Activated T-cell treated with anti-CD3 and anti-CD28 coated beads, Interleukin-2, amount 50 U/mL, for 24 hours (primary cell): Measurements from ENCODE around the gene HGFAC.

Source experiments
- DNase-seq: peaks from one replicate; pipeline ENCODE4 v3.0.0-alpha.2; 2020
- H3K27ac Mint-ChIP-seq: 2 replicates; pipeline ENCODE4 v1.8.0; 2020; ENCODE audit warnings: mild to moderate bottlenecking, mixed read lengths
- H3K27me3 Mint-ChIP-seq: 2 replicates; pipeline ENCODE4 v1.8.0; 2020; ENCODE audit warnings: mixed read lengths
- H3K36me3 Mint-ChIP-seq: 2 replicates; pipeline ENCODE4 v1.8.0; 2020; ENCODE audit warnings: low read depth, mixed read lengths
- H3K4me1 Mint-ChIP-seq: 2 replicates; pipeline ENCODE4 v1.8.0; 2020; ENCODE audit warnings: low read depth, mixed read lengths
- H3K4me3 Mint-ChIP-seq: 2 replicates; pipeline ENCODE4 v1.8.0; 2020; ENCODE audit warnings: mild to moderate bottlenecking, moderate library complexity, mixed read lengths
- H3K9me3 Mint-ChIP-seq: 2 replicates; pipeline ENCODE4 v1.8.0; 2020; ENCODE audit warnings: mixed read lengths

HGFAC gene

DNA sequence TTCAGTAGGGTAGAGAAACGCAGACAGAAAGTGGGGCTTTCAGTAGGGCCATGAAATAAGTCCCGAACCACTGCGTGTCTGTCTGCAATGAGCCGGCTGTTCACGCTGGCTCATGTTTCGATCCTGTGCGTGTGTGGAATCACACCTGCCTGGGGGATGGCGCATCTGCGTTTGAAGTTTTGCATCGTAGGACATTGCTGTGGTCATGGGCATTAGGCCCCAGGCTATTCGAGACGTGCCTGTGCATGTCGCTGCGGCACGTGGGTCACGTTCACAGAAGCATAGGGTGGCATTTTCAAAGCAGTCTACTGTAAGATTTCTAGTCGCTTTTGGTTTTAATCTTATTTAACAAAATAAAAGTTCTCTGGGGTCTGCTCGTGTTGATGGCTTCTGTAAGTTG lies 25.5 kb upstream of the HGFAC start:
- Mint-ChIP-seq H3K27me3 (no peaks in the 10 kb centered on the region), H3K36me3 (peaks cover 4% of the 10 kb centered on the region), H3K4me1 (no peaks in the 10 kb centered on the region), H3K27ac (no peak overlapping the region), H3K9me3 (no peaks in the 10 kb centered on the region), H3K4me3 (no peak overlapping the region)
- no peak for DNase-seq

DNA sequence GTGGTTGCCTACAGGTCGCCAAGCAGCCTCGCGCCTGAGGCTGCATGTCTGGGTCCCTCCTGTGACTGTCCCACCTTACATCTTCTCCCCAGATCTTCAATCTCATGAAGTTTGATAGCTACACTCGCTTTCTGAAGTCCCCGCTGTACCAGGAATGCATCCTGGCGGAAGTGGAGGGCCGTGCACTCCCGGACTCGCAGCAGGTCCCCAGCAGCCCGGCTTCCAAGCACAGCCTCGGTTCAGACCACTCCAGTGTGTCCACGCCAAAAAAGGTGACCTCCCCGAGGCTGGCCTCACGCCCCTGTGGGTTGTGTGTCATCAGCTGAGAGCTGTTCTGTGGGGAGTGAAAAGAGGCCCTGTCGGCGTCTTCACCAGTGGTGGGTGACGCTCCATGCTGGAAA lies 24.9 kb upstream of the HGFAC start:
- H3K4me3 Mint-ChIP-seq = no peak overlapping the region
- H3K27me3 Mint-ChIP-seq = no peaks in the 10 kb centered on the region
- peaks cover 4% of the 10 kb centered on the region for H3K36me3 Mint-ChIP-seq

DNA sequence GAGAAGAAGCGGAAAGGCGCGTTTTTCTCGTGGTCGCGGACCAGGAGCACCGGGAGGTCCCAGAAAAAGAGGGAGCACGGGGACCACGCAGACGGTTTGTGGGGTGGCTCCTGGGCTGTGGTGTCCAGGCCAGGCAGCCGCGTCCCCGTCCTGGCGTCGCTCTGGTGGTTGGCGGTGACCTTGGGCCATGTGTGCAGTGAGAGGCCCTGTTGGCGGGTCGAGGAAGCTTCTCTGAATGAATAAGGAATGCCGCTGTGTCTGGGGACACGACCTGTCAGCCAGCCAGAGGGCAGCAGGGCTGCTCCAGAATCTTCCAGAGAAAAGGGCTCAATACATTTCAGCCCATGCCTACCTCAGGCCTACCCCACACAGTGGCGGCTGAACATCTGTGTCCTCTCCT lies 24.3 kb upstream of the HGFAC start:
- H3K9me3 Mint-ChIP-seq = no peaks in the 10 kb centered on the region
- peaks cover 4% of the 10 kb centered on the region for H3K36me3 Mint-ChIP-seq
- H3K27me3 Mint-ChIP-seq = no peaks in the 10 kb centered on the region
- DNase-seq = no peak
- no peak overlapping the region for H3K4me3 Mint-ChIP-seq
- H3K4me1 Mint-ChIP-seq = no peaks in the 10 kb centered on the region
- no peak overlapping the region for H3K27ac Mint-ChIP-seq

More for the DNA sequence above, 24.9 kb upstream of the HGFAC start:
- H3K9me3 Mint-ChIP-seq = no peaks in the 10 kb centered on the region
- no peak for DNase-seq
- no peaks in the 10 kb centered on the region for H3K4me1 Mint-ChIP-seq
- no peak overlapping the region for H3K27ac Mint-ChIP-seq

DNA sequence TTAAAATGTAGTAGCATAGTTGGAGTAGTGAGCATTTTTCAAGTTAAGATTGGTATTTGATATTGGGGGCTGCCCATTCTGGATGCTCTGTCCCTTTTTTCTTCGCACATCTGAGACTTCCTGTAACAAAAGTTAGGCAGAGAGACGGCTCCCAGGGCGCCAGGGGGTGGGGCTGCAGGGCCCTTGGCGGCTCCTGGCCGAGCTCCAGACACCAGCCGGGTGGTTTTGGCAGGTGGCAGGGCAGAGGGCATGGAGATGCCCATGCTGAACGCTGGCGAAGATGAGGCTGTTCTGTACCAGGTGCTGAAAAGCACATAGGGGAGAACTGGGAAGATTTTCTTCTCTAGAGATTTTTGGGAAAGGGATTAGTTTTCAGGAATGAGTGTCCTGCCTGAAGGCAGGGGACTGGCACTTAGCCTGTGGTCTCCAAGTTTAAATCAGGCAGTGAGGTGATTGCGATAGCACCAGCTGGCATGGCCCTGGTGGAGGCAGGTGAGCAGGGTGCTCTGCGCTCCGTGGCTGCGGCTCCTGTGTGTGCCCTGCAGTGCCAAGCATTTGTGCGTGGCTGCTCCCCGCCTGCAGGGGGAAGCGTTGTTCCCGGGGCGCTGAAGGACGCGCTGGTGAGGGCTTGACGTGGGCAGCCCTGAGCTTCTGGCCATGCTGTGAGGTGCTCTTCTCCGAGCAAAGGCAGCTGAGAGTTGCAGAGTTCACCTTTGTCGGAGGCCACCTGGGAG lies 23.6 kb upstream of the HGFAC start:
- no peaks in the 10 kb centered on the region for H3K9me3 Mint-ChIP-seq
- H3K36me3 Mint-ChIP-seq = peaks cover 4% of the 10 kb centered on the region
- no peaks in the 10 kb centered on the region for H3K27me3 Mint-ChIP-seq
- DNase-seq = no peak
- H3K4me3 Mint-ChIP-seq = no peak overlapping the region
- H3K4me1 Mint-ChIP-seq = no peaks in the 10 kb centered on the region
- no peak overlapping the region for H3K27ac Mint-ChIP-seq

DNA sequence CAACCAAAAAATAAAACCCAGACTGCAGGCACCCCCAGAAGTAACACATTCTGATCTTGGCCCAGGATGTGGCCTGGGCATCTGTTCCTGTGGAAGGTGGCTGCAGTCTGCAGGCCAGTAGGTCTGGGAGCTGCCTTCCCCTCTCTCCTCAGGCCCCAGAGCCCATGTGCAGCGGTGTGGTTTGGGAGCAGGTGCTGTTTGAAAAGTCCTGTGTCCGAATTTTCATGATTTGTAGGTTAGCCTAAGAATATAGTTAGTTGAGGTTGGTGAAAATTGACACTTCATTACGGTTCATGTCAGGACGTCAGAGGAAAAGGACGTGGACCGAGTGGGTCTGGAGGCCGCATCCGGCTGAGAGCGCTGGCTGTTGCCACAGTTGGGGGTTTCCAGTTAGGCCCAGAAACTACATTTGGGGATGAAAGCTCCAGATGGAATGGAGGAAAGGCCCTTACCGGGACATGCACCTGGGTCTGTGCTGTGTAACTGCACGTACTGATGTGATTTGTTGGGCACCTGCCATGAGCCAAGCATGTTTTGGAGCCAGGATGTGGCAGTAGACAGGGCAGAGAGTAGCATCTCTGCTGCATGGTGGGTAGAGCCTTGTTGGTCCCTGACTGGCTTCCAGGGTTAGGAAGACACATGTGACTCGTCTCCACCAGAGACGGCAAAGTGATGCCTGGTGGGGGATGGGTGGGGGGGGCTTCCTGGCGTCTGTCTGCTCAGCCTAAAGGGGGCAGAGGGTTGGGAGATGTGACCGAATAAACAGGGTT lies 21.7 kb upstream of the HGFAC start:
- Mint-ChIP-seq H3K36me3 (peaks cover 4% of the 10 kb centered on the region), H3K27ac (no peak overlapping the region), H3K4me3 (no peak overlapping the region), H3K9me3 (no peaks in the 10 kb centered on the region), H3K4me1 (no peaks in the 10 kb centered on the region), H3K27me3 (no peaks in the 10 kb centered on the region)
- no peak for DNase-seq

DNA sequence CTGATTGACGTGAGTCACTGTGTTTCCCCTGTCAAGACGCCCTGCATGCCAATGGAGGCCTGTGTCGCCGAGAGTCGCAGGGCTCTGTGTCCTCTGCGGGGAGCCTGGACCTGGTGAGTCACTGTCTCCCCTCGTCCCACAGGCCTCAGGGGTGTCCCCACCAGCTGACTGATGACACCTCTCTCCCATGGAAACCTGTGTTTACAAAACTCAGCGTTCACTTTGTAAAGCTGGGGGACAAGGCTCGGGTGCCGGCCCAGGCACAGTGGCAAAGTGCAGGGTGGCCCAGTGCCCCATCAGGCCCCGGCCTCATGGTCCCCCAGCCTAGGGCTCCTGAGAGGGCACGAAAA lies 21.2 kb upstream of the HGFAC start:
- no peaks in the 10 kb centered on the region for H3K4me1 Mint-ChIP-seq
- no peak overlapping the region for H3K4me3 Mint-ChIP-seq
- peaks cover 4% of the 10 kb centered on the region for H3K36me3 Mint-ChIP-seq
- no peaks in the 10 kb centered on the region for H3K9me3 Mint-ChIP-seq
- H3K27me3 Mint-ChIP-seq = no peaks in the 10 kb centered on the region
- DNase-seq = no peak
- H3K27ac Mint-ChIP-seq = no peak overlapping the region

DNA sequence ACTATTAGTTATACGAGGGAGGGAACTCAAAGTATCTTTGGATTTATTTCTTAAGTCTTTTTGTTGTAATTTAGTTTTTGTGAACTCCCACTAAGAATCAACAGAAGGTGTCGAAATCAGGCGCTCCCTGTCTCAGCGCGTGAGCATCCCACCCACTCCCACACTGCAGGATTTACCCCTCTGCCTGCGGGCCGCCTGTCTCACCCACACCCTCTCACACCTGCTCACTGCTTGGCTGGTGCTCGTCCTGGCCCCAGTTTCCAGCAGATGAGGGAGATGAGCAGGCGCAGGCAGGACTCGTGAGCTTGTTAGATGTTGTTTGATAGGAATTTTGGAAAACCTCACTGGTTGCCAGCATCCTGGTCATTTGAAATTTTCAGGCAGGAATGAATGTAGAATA lies 20.8 kb upstream of the HGFAC start:
- H3K4me1 Mint-ChIP-seq = no peaks in the 10 kb centered on the region
- no peak overlapping the region for H3K4me3 Mint-ChIP-seq
- DNase-seq = no peak
- peaks cover 4% of the 10 kb centered on the region for H3K36me3 Mint-ChIP-seq
- no peaks in the 10 kb centered on the region for H3K27me3 Mint-ChIP-seq
- H3K9me3 Mint-ChIP-seq = no peaks in the 10 kb centered on the region
- no peak overlapping the region for H3K27ac Mint-ChIP-seq

DNA sequence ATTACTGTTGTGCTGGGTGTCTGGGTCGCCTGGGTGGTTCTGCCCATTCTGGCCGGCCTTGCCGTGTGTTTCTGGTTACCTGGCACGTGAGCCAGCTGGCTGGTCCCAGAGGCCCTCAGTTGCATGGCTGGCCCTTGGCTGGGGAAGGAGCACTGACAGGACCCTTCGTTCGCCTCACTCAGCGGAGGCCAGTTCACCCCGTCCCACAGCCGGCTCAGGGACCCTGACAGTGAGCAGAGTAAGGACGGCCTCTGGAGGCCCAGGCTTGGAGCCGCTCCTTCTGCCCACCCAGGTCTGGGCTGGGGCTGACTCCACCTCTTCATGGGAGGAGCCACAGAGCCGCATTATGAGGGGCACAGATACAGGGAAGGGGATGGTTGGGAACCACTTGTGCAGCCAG lies 20.3 kb upstream of the HGFAC start:
- DNase-seq = no peak
- Mint-ChIP-seq H3K36me3 (peaks cover 4% of the 10 kb centered on the region), H3K4me3 (no peak overlapping the region), H3K27me3 (no peaks in the 10 kb centered on the region), H3K4me1 (no peaks in the 10 kb centered on the region), H3K9me3 (no peaks in the 10 kb centered on the region), H3K27ac (no peak overlapping the region)

DNA sequence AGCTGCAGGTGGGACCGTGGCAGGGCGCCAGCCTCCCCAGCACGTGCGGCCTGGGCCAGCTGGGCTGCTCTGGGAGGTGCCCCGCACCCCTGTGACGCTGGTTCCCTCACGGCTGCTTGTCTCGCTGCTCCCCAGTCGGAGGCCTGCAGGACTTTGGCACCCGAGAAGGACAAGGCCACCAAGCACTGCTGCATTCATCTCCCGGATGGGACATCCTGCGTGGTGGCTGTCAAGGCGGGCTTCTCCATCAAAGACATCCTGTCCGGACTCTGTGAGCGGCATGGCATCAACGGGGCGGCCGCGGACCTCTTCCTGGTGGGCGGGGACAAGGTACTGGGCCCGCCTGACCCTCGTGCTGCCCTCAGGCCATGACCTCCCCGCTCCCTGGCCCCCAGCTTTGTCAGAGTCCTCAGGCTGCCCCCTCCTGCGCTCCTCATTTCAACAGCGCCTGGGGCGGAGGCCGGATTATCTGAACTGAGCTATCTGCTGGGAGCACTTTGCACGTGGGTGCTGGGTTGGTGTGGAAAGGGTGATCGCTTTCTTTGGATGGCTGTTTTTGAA lies 19.4 kb upstream of the HGFAC start:
- Mint-ChIP-seq H3K9me3 (no peaks in the 10 kb centered on the region), H3K36me3 (peaks cover 3% of the 10 kb centered on the region), H3K27me3 (no peaks in the 10 kb centered on the region), H3K4me3 (no peak overlapping the region), H3K4me1 (no peaks in the 10 kb centered on the region), H3K27ac (no peak overlapping the region)
- DNase-seq = no peak

DNA sequence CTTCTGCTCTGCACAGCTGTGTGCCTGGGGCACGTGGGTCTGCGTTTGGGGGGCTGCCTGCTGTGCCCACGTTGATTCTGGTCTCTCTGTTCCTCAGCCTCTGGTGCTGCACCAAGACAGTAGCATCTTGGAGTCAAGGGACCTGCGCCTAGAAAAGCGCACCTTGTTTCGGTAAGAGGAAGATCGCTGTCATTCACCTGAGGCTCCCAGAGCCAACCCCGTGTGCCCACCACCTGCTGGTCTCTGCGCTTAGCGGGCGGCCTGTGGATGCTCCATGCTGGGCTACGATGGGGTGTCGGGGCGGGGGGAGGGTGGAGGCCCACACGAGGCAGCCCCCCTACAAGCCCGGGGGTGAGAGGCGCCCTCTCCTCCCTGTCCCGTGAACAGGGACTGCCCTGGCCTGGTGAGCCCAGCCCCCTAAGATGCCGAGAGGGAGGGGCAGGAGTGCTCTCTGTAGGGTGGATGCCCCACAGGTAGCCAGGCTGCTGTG lies 18.9 kb upstream of the HGFAC start:
- Mint-ChIP-seq H3K9me3 (no peaks in the 10 kb centered on the region), H3K4me1 (no peaks in the 10 kb centered on the region), H3K36me3 (no peaks in the 10 kb centered on the region)

DNA sequence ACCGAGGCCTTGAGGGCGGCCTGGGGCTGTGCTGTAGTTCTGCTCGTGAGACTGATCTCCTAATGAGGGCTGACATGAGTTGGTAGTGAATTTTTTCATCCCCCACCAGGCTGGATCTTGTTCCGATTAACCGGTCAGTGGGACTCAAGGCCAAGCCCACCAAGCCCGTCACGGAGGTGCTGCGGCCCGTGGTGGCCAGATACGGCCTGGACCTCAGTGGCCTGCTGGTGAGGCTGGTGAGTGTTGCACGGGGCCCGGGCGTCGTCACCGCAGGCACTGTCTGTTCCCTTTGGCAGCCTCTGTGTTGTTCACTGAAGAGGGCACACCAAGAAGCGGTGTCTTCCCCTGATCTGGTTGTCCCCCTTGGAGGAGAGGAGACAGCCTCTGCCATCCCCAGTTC lies 18.4 kb upstream of the HGFAC start:
- H3K27ac Mint-ChIP-seq = no peak overlapping the region
- H3K27me3 Mint-ChIP-seq = no peaks in the 10 kb centered on the region
- H3K4me3 Mint-ChIP-seq = no peak overlapping the region
- no peaks in the 10 kb centered on the region for H3K4me1 Mint-ChIP-seq
- H3K36me3 Mint-ChIP-seq = no peaks in the 10 kb centered on the region
- no peaks in the 10 kb centered on the region for H3K9me3 Mint-ChIP-seq
- no peak for DNase-seq

More for the DNA sequence above, 18.9 kb upstream of the HGFAC start:
- Mint-ChIP-seq H3K27ac (no peak overlapping the region), H3K27me3 (no peaks in the 10 kb centered on the region), H3K4me3 (no peak overlapping the region)
- no peak for DNase-seq

DNA sequence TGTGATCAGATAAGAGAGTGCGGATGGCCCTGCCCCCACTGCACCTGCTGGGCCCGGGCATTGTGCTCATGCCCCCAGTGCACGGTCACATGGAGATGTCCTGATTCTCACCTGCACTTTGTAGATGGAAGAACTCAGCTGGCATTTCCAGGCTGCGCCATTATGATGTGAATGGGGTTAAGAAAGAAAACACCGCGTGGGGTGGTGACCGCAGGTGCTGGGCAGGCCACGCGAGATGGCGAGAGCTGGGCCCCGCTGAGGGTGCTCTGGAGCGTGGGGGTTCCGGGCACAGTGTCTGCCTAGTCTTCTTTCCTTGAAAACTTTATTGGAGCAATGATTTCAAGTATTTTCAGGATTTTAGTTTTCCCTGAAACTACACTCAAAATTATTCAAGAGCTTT lies 17.8 kb upstream of the HGFAC start:
- Mint-ChIP-seq H3K4me3 (no peak overlapping the region), H3K27me3 (no peaks in the 10 kb centered on the region), H3K27ac (no peak overlapping the region), H3K4me1 (no peaks in the 10 kb centered on the region), H3K36me3 (no peaks in the 10 kb centered on the region), H3K9me3 (no peaks in the 10 kb centered on the region)
- DNase-seq = no peak

DNA sequence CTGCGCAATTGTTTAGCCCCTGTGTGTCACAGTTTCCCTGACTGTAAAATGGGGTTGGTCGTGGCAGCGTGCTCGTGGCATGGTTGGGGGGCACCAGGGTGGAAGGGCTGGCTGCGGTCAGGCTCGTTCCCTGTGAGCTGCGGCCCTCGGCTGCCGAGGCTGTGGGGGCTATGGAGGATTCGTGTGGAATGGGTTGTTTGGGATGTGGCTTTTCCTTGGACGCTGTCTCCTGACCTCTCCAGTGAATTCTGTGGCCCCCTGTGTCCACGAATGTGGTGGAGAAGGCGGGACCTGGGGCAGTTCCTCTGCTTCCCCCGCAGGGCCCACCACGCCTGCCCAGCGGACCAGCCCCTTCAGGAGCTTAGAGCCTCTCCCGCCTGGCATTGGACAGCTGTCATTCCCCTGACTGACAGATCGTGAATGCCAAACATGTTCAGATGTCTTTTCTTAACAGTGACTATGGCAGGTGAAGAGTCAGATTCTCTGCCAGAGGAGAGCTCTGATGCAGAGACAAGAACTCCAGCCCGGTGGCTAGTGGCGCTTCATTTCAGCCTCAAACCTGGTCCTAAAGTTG lies 17.2 kb upstream of the HGFAC start:
- Mint-ChIP-seq H3K36me3 (no peaks in the 10 kb centered on the region), H3K9me3 (no peaks in the 10 kb centered on the region), H3K4me1 (no peaks in the 10 kb centered on the region), H3K27me3 (no peaks in the 10 kb centered on the region), H3K4me3 (no peak overlapping the region), H3K27ac (no peak overlapping the region)
- DNase-seq = no peak

DNA sequence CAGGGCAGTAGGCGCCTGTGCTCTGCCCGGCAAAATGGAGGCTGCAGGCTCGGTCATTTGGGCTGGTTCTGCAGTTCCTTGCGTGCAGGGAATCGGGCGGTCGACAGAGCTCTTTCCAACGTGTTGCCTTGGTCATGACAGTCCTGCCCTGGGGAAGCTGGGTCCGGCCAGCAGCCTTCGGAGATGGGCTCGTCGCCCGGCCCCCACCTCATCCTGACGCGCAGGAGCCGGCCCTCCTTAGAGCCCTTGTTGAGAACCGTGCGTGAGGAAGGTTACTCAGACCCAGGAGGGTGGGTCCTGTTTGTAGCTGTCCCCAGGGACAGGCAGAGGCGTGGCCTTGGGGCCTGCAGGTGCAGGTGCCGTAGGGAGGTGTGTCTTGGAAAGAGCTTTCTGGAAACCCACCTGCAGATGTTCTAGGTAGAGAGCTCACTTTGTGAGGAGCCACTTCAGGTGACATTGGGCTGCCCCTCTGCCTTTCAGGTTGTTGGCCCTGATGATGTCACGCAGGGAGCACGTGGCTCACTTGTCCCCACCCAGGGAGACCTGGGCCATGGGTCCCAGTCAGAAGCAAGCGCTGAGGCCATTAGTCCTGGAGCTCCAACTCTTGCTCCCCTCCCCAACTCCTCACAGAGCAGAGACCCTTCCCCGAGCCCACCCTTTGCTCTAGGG lies 15.2 kb upstream of the HGFAC start:
- no peaks in the 10 kb centered on the region for H3K36me3 Mint-ChIP-seq
- DNase-seq = no peak
- H3K27ac Mint-ChIP-seq = no peak overlapping the region
- no peak overlapping the region for H3K4me3 Mint-ChIP-seq
- no peaks in the 10 kb centered on the region for H3K9me3 Mint-ChIP-seq
- no peaks in the 10 kb centered on the region for H3K4me1 Mint-ChIP-seq
- H3K27me3 Mint-ChIP-seq = no peaks in the 10 kb centered on the region
